Heart left ventricle (tissue), 11 donors: ENCODE results near the gene MFAP1. TPM values are rescaled to one million over a fixed set of nuclear protein-coding genes. Genes with fewer than 3 reads are reported as not detected.

ENCODE experiments used
- microRNA counts, 2 donors: library from miRNA; unstranded; fragments of <30 nt; microRNA quantifications; one replicate each; lab custom pipeline; 2016
- microRNA-seq, 4 donors: library from miRNA; unstranded; fragments of <30 nt; microRNA quantifications; one replicate each; pipeline versions ENCODE4 to v1.2.0, GENCODE V29; 2017 to 2020
- polyA plus RNA-seq, 2 donors: library from polyadenylated mRNA; stranded (reverse); fragments of 200-250 nt; gene quantifications; one replicate each; pipeline ENCODE4 v1.2.3, GENCODE V29; 2013
- total RNA-seq, 9 donors: library from RNA; depleted of rRNA in 2 of 9; stranded (reverse); fragments of >200 nt in 2 of 9; fragmentation: NEBNext Ultra II Directional in 3 of 9; extraction: Animal tissue kit (Norgen Biotek cat#: 25700) in 3 of 9; gene quantifications; one replicate each; pipeline versions ENCODE4 v1.1.0 to v1.2.4, GENCODE V29; 2016 to 2023
- donor health status: ischemic (EF 13 %, LVEDD 7.1; RV severe dilation, severe dysfunction).
- donor health status: healthy with polysubstance abuse.
- donor health status: DM: no; HTN: yes; CAD: no.
- donor health status: DM: no; HTN: no; CAD: no.
- donor health status: ischemic (EF 25% LVEDD 5.7; RV mildly dilated, moderate dysfunction).
- donor health status: healthy.
- donor health status: DM: yes; HTN: yes; CAD: no.
- donor health status: PGD.
- donor health status: nonischemic (EF 23%, LVEDD 6.1; RV moderate dilation, normal function).

MFAP1 gene
- total and polyA plus RNA-seq, 11 donors, result 13.2 to 35.5 (median 20.2) TPM

MicroRNAs encoded within 50 kb of the gene (microRNA counts, 767-probe panel; counts per million panel counts)
- 0 to 71.6 counts per million in 2 donors for microRNA hsa-miR-1282 (lab: Ali Mortazavi, UCI)

Small RNAs within 50 kb of the gene (microRNA-seq; reads per million reads assigned to microRNA genes)
- gene MIR1282, result 0 to 0.21 (median 0) reads per million in 4 donors

Other genes starting within 250 kb of the MFAP1 start
- gene PPIP5K1, start 234.5 kb downstream of the MFAP1 start, total RNA-seq, result 10 to 100 TPM; 10.5 to 23.0 (median 16.7) TPM
- gene PPIP5K1, start 234.5 kb downstream of the MFAP1 start, polyA plus RNA-seq, result 1 to 10 TPM; 7.2 to 7.3 TPM
- 1 to 10 TPM in 1 of 9 donors, under 1 TPM in 3, not detected in 5; 0.21 to 3.7 (median 0.45) TPM for gene CKMT1B, start 230.7 kb downstream of the MFAP1 start, total RNA-seq
- gene CKMT1B, start 230.7 kb downstream of the MFAP1 start, polyA plus RNA-seq, result under 1 TPM; 0.19 to 0.47 TPM
- under 1 TPM in 3 of 9 donors, not detected in 6; 0.07 to 0.22 (median 0.16) TPM for gene STRC, start 205.9 kb downstream of the MFAP1 start, total RNA-seq
- gene STRC, start 205.9 kb downstream of the MFAP1 start, polyA plus RNA-seq, result under 1 TPM; 0.04 to 0.08 TPM
- 1 to 10 TPM in 4 of 9 donors, under 1 TPM in 5; 0.16 to 3.9 (median 0.98) TPM for gene CATSPER2, start 175.8 kb downstream of the MFAP1 start, total RNA-seq
- 1 to 10 TPM in 1 of 2 donors, under 1 TPM in 1; 0.53 to 2.9 TPM for gene CATSPER2, start 175.8 kb downstream of the MFAP1 start, polyA plus RNA-seq
- gene CKMT1A, start 130.8 kb downstream of the MFAP1 start, total RNA-seq, result 1 to 10 TPM in 1 of 9 donors, under 1 TPM in 3, not detected in 5; 0.23 to 8.0 (median 0.65) TPM
- gene CKMT1A, start 130.8 kb downstream of the MFAP1 start, polyA plus RNA-seq, result under 1 TPM in 1 of 2 donors, not detected in 1; 0.29 TPM
- gene PDIA3, start 78.3 kb downstream of the MFAP1 start, total RNA-seq, result 100 to 1,000 TPM in 7 of 9 donors, 10 to 100 TPM in 2; 57.2 to 278 (median 172) TPM
- 100 to 1,000 TPM in 1 of 2 donors, 10 to 100 TPM in 1; 95.5 to 242 TPM for gene PDIA3, start 78.3 kb downstream of the MFAP1 start, polyA plus RNA-seq
- 1 to 10 TPM in 5 of 9 donors, under 1 TPM in 4; 0.35 to 6.3 (median 1.0) TPM for gene ELL3, start 47.7 kb downstream of the MFAP1 start, total RNA-seq
- gene ELL3, start 47.7 kb downstream of the MFAP1 start, polyA plus RNA-seq, result 1 to 10 TPM in 1 of 2 donors, under 1 TPM in 1; 0.86 to 1.1 TPM
- gene SERF2, start 32.4 kb downstream of the MFAP1 start, total RNA-seq, result 1,000 to 10,000 TPM in 3 of 9 donors, 100 to 1,000 TPM in 6; 705 to 1,199 (median 843) TPM
- 1,000 to 10,000 TPM; 1,530 to 4,156 TPM for gene SERF2, start 32.4 kb downstream of the MFAP1 start, polyA plus RNA-seq
- under 1 TPM in 8 of 9 donors, not detected in 1; 0.14 to 0.37 (median 0.31) TPM for gene SERINC4, start 24.5 kb downstream of the MFAP1 start, total RNA-seq
- gene SERINC4, start 24.5 kb downstream of the MFAP1 start, polyA plus RNA-seq, result under 1 TPM; 0.25 to 0.42 TPM
- 10 to 100 TPM; 10.3 to 16.5 (median 13.6) TPM for gene HYPK, start 24.1 kb downstream of the MFAP1 start, total RNA-seq
- gene HYPK, start 24.1 kb downstream of the MFAP1 start, polyA plus RNA-seq, result 10 to 100 TPM; 42.9 to 56.5 TPM
- 1 to 10 TPM in 7 of 9 donors, under 1 TPM in 2; 0.52 to 7.4 (median 1.3) TPM for gene WDR76, start 2.3 kb upstream of the MFAP1 start, total RNA-seq
- gene WDR76, start 2.3 kb upstream of the MFAP1 start, polyA plus RNA-seq, result 1 to 10 TPM in 1 of 2 donors, under 1 TPM in 1; 0.69 to 2.9 TPM